HG03520 (cell line): ENCODE results near the gene ZNF274.
A peak's percentile ranks its signal among the peaks of the same experiment; 100 is the strongest.
"Not testable (repeated sequence)": the region's sequence is repeated elsewhere in the genome, so short reads cannot be mapped to it uniquely, and the experiment has no call there.

Source experiments
- ATAC-seq: cut with Tn5 transposase; IDR thresholded peaks from one replicate; pipeline ENCODE4 v1.9.1; 2021; ENCODE audit warnings: mild to moderate bottlenecking, moderate library complexity; ENCODE audit not compliant: unreplicated experiment

Gene ZNF274

GRCh38 chr19:58209577-58209976, 26.7 kb downstream of the ZNF274 start:
- no peak for ATAC-seq

GRCh38 chr19:58212336-58213074, 29.6 kb downstream of the ZNF274 start:
- no peak for ATAC-seq

DNA sequence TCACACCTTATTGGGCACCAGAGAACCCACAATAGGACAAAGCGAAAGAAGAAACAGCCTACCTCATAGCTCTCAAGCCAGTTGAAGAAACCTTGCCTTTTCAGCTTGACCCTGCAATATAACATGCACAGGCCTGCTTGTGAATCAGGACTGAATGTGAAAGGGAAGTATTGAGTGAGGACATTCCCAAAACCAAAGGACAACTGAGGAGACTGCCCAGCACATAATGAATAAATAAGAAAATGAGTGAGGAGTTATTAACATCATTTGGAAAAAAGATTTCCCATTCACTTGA, 30.2 kb downstream of the ZNF274 start:
- no peak for ATAC-seq

DNA sequence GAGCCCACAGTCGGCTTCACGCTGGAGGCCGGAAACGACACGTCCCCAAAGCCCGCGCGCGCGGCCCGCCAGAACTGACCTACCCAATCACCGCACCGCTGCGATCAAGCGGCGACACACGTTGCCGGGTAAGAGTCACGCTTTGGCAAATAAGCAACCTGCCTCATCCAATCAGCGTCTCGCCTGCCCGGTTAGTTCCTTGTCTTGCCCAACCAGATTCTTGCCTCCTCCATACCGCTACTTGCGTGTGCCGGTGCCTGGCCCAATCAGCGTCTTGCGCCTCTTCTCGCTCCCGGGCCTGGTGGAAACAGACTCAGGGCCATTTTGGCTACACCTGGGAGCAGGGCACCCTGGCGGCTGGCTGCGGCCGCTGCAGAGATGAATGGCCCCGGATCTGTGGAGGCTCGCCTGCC, 34.2 kb downstream of the ZNF274 start:
- ATAC-seq = no peak

- ATAC-seq = no peak
These were observed 34.9 kb downstream of the ZNF274 start for GRCh38 chr19:58217607-58218391.

DNA sequence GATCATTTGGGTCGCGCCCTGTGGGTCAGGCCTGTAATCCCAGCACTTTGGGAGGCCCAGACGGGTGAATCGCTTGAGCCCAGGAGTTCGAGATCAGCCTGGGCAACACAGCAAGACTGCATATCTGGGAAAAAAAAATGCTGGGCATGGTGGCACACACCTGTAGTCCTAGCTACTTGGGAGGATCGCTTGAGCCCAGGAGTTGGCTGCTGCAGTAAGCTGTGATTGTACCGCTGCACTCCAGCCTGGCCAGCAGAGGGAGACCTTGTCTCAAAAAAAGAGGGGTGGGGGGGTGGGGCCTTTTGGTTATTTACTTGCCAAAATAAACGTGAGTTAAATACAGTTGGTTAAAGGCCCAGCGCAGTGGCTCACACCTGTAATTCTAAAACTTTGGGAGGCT, 36.0 kb downstream of the ZNF274 start:
- ATAC-seq = no peak

DNA sequence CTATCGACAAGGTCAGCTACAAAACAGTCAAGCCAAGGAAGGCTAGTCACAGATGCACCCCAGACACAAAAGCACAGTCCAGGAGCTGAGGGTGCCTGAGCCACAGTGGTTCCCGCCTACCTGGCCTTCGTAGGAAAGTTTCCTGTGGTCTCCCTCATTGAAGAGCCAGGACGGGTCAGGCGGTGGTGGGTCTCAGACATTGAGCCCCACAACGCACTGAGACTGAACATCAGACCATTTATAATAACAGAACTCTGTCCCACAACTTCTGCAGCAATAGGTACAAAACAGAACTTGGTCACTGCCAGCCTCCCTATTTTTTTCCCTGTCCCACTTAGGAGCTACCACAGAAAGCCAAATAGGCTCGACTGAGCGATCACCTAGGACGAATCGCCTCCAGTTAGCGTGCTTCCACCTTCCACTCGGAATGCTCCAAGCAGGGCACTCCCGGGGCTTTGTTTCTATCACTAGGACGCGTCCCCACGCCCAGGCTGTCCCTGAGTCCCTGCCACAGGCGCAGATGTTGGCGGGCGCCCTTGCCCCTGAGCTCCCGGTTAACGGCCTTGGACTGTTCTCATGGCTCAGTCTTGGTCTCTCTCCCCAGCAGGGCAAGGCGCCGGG, 45.2 kb downstream of the ZNF274 start:
- no peak for ATAC-seq

GRCh38 chr19:58228585-58229254, 45.9 kb downstream of the ZNF274 start, which contains the start of gene ZNF544:
Gene ZNF544 (plus strand): TSS chr19:58228914. CDS start chr19:58244024, 15,110 bp downstream.
- peak; percentile 71 for ATAC-seq

DNA sequence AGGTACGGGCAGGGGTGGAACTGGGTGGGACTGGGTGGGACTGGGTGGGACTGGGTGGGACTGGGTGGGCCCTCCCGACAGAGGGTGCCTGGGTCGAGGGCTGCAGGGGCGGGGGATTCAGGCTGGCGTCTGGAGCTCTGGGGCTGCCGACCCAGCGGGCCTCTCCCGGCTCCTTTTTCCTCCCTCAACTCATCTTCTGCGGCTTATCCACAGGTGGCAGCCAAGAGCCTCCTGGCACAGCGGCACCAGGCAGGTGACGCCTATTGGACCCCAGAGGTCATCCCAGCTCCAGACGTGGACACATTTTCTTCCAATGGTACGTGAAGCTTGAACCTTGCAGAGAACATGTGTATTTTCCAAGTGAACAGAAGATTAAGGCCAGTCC, 46.4 kb downstream of the ZNF274 start:
- no peak for ATAC-seq

GRCh38 chr19:58237324-58237723, 54.5 kb downstream of the ZNF274 start:
- no peak for ATAC-seq

DNA sequence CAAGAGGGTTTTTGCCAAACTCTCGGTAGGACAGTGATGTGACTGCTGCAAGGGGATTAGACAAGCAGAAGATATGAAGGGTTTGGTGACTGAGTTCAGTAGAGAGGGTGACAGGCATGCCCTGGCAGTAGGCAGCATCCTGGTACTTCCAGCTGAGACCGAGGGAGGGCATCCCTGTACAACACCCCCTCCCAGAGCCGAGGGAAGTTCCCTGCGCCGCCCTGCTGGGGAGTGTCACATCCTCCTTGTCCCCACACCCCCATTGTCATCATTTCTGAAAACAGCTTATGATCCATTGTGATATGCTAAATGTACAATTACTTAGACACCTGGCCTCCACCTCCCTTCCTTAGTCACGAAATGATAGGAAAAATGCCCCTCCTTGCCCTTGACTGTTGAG, 60.5 kb downstream of the ZNF274 start:
- no peak for ATAC-seq

DNA sequence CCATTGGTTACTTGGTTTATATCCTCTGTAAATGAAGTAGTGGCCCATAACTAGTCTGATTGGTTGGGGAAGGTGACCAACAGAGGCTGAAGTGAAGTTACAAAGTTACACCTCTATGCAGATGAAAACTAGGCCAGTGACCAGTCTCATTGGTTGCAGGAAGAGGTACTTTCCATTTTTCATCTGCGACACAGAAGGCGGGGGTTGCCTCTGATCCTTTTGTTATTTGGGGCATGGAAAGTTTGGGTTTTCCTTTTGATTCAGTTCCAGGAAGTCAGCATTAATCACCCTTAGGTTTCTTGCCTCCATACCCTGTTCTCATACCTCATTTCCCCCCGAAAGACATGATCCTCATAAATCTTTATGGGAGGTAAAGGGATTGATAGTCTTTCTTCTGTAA, 66.0 kb downstream of the ZNF274 start:
- no peak for ATAC-seq

DNA sequence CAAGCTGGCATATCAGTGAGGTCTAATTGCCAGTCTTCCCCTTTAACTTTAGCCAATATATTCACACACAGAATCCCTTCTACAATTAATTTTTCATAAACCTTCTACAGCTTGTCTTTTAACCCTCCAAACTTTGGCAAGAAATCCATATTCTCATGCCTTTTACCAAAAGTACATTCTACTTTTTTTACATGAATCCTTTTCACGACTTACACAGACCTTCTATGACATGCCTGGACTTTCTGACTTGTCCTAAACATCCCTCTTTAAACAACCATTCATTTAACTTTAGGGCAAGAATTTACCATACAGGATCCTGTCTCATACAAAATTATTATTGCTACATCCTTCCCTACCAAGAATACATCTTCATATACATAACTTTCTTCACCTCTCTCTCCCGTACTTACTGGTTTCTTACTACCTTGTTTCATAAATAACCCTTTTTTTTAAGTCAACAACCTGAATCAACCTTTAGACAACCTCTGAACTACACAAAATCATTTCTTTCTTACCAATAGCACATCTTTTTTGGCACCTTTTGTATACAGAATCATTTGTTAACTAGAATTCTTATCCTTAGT, 69.3 kb downstream of the ZNF274 start:
- ATAC-seq = no peak

DNA sequence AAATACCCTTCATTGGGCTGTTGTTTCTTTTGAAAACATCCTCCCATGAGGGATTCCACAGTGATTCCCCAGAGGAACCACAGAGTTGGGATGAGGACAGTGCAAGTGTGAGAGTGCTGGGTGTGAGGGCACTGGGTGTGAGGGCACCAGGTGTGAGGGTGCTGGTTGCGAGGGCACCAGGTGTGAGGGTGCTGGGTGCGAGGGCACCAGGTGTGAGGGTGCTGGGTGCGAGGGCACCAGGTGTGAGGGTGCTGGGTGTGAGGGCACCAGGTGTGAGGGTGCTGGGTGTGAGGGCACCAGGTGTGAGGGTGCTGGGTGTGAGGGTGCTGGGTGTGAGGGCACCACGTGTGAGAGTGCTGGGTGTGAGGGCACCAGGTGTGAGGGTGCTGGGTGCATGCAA, 75.4 kb downstream of the ZNF274 start:
- ATAC-seq = not testable (repeated sequence)

DNA sequence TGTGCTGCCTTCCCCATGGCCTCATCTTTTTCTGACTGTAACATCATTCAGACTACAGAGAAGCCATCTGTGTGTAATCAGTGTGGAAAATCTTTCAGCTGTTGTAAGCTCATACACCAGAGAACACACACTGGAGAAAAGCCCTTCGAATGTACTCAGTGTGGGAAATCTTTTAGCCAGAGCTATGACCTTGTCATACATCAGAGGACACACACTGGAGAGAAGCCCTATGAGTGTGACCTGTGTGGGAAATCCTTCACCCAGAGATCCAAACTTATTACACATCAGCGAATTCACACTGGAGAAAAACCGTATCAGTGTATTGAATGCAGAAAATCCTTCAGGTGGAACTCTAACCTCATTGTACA, 78.7 kb downstream of the ZNF274 start:
- no peak for ATAC-seq

DNA sequence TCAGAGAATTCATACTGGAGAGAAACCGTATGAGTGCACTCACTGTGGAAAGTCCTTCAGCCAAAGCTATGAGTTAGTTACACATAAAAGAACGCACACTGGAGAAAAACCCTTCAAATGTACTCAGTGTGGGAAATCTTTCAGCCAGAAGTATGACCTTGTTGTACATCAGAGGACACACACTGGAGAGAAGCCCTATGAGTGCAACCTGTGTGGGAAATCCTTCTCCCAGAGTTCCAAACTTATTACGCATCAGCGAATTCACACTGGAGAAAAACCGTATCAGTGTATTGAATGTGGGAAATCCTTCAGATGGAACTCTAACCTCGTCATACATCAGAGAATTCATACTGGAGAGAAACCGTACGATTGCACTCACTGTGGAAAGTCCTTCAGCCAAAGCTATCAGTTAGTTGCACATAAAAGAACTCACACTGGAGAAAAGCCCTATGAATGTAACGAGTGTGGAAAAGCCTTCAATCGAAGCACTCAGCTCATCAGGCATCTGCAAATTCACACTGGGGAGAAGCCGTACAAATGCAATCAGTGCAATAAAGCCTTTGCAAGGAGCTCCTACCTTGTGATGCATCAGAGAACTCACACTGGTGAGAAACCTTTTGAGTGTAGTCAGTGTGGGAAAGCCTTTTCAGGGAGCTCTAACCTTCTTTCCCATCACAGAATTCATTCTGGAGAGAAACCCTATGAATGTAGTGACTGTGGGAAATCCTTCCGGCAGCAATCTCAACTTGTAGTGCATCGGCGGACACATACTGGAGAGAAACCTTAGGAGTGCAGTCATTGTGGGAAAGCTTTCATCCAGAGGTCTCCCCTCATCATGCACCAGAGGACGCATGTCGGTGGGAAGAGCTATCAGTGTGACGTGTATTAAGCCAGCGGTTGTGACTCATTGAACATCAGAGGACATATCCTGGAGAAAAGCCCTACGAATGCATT, 79.4 kb downstream of the ZNF274 start:
- no peak for ATAC-seq

DNA sequence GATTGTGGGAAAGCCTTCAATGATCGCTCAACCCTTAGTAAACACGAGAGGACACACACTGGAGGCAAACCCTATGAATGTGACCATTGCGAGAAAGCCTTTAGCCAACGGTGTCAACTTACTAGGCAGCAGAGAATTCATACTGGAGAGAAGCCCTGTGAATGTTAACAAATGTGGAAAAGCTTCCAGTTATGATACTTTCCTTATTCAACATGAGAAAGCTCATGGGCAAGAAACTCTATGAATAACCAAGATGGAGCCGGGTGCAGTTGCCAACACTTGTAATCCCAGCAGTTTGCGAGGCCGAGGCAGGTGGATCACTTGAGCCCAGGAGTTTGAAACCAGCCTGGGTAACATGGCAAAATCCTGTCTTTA, 80.0 kb downstream of the ZNF274 start:
- no peak for ATAC-seq
